Measurements from ENCODE around the gene SLC22A1. TPM values are rescaled to one million over a fixed set of nuclear protein-coding genes. Genes with fewer than 3 reads are reported as not detected.
"Not testable (repeated sequence)": the region's sequence is repeated elsewhere in the genome, so short reads cannot be mapped to it uniquely, and the experiment has no call there.

The SLC22A1 gene
- total RNA-seq, 1 donor from 2014 or later = under 0.01 TPM

GRCh38 chr6:160135907-160136655 lies 14.5 kb downstream of the SLC22A1 start:
- no peaks in the 10 kb centered on the region for H3K36me3 ChIP-seq (ENCODE audit: control insufficient read depth, insufficient read depth, low read length)
- TF ChIP-seq CTCF (IDR thresholded peaks at IDR 0.05; ENCODE audit: insufficient read depth, low read length, severe bottlenecking) = no peak
- DNase-seq (ENCODE audit: low read depth) (no peak), FAIRE-seq (no peak)
- no peak overlapping the region for H3K4me3 ChIP-seq (ENCODE audit: low read depth, low read length)
- no peaks in the 10 kb centered on the region for H3K27me3 ChIP-seq (ENCODE audit: control insufficient read depth, insufficient read depth, low read length)

- no peak for FAIRE-seq
- DNase-seq (ENCODE audit: low read depth) = no peak
- H3K36me3 ChIP-seq (ENCODE audit: control insufficient read depth, insufficient read depth, low read length) = no peaks in the 10 kb centered on the region
- no peaks in the 10 kb centered on the region for H3K27me3 ChIP-seq (ENCODE audit: control insufficient read depth, insufficient read depth, low read length)
- no peak for TF ChIP-seq CTCF (IDR thresholded peaks at IDR 0.05; ENCODE audit: insufficient read depth, low read length, severe bottlenecking)
- no peak overlapping the region for H3K4me3 ChIP-seq (ENCODE audit: low read depth, low read length)
Observed at GRCh38 chr6:160137130-160137988, 15.7 kb downstream of the SLC22A1 start.

GRCh38 chr6:160137989-160138835 lies 16.6 kb downstream of the SLC22A1 start:
- FAIRE-seq = no peak
- H3K4me3 ChIP-seq (ENCODE audit: low read depth, low read length) = no peak overlapping the region
- peak; percentile 65 for TF ChIP-seq CTCF (IDR thresholded peaks at IDR 0.05; ENCODE audit: insufficient read depth, low read length, severe bottlenecking)
- no peaks in the 10 kb centered on the region for H3K27me3 ChIP-seq (ENCODE audit: control insufficient read depth, insufficient read depth, low read length)
- H3K36me3 ChIP-seq (ENCODE audit: control insufficient read depth, insufficient read depth, low read length) = no peaks in the 10 kb centered on the region
- DNase-seq (ENCODE audit: low read depth) = peak; percentile 65

GRCh38 chr6:160138839-160139419 lies 17.3 kb downstream of the SLC22A1 start:
- FAIRE-seq = no peak
- Histone ChIP-seq H3K27me3 (ENCODE audit: control insufficient read depth, insufficient read depth, low read length) (no peaks in the 10 kb centered on the region), H3K4me3 (ENCODE audit: low read depth, low read length) (no peak overlapping the region), H3K36me3 (ENCODE audit: control insufficient read depth, insufficient read depth, low read length) (no peaks in the 10 kb centered on the region)
- no peak for TF ChIP-seq CTCF (IDR thresholded peaks at IDR 0.05; ENCODE audit: insufficient read depth, low read length, severe bottlenecking)
- no peak for DNase-seq (ENCODE audit: low read depth)

- Histone ChIP-seq H3K27me3 (ENCODE audit: control insufficient read depth, insufficient read depth, low read length) (no peaks in the 10 kb centered on the region), H3K36me3 (ENCODE audit: control insufficient read depth, insufficient read depth, low read length) (no peaks in the 10 kb centered on the region), H3K4me3 (ENCODE audit: low read depth, low read length) (no peak overlapping the region)
- TF ChIP-seq CTCF (IDR thresholded peaks at IDR 0.05; ENCODE audit: insufficient read depth, low read length, severe bottlenecking) = no peak
- DNase-seq (ENCODE audit: low read depth) (peak; percentile 84), FAIRE-seq (no peak)
Observed at GRCh38 chr6:160139420-160139851, 17.8 kb downstream of the SLC22A1 start.

GRCh38 chr6:160140493-160140892 lies 18.9 kb downstream of the SLC22A1 start:
- H3K4me3 ChIP-seq (ENCODE audit: low read depth, low read length); FAIRE-seq; DNase-seq (ENCODE audit: low read depth); H3K36me3 ChIP-seq (ENCODE audit: control insufficient read depth, insufficient read depth, low read length); H3K27me3 ChIP-seq (ENCODE audit: control insufficient read depth, insufficient read depth, low read length): not testable (repeated sequence)

Measured in bronchial epithelial cell (primary cell).